DMS79 (cell line): ENCODE measurements around the gene AP1B1.

ENCODE experiments used
- DNase-seq: peaks from one replicate; lab custom pipeline; 2025; lab: John Stamatoyannopoulos, UW

The AP1B1 gene

DNA sequence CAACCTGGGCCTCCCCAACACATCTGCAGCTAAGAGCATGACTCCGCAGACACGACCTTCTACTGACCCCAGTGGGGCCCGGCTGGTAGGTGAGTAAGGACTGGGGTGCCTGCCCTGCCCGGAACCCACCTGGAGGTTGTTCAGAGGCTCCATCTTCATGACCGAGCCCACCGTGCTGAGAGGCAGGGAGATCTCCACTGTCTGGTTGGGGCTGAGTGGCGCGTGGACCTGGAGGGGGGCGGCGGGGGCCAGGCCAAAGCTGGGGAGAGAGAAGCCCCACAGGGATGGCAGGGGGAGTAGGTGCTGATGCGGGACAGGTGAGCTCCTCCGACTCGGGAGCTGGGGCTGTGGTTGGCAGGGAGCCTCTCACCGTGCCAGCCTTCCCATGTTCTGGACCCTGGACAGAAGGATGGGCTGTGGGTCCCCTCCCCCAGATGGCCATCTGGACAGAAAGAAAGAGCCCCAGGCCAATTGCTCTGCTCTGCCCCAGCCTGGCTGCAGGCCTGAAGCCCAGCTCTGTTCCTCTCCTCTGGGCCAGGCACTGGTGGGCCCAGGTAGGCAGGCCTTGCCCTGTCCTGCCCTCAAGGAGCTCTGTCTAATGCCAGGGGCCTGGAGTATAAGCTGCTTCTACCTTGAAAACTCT, 56.6 kb downstream of the AP1B1 start:
- DNase-seq = no peak

- DNase-seq = no peak
These were observed 57.2 kb downstream of the AP1B1 start for GRCh38 chr22:29331213-29331612.

- no peak for DNase-seq
These were observed 57.6 kb downstream of the AP1B1 start for GRCh38 chr22:29330753-29331152.

- no peak for DNase-seq
These were observed 58.1 kb downstream of the AP1B1 start for GRCh38 chr22:29330291-29330690.

DNA sequence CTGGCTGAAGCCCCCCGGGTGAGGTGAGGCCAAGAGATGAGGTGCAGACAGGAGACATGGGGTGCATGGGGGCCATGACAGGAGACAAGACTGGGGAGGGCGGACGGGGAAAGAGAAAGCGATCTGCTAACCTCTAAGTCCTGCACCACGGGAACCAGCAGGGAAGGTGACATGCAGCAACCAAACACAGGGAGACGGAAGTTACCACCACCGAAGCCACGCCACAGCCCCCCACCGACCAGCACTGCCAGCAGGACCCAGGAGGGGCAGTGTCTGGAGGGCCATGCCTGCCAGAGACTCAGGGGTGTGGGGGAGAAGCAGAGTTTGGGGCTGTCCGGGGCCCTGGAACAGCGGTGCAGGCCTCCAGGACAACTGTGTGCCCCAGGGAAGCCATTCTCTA, 58.8 kb downstream of the AP1B1 start:
- no peak for DNase-seq

DNA sequence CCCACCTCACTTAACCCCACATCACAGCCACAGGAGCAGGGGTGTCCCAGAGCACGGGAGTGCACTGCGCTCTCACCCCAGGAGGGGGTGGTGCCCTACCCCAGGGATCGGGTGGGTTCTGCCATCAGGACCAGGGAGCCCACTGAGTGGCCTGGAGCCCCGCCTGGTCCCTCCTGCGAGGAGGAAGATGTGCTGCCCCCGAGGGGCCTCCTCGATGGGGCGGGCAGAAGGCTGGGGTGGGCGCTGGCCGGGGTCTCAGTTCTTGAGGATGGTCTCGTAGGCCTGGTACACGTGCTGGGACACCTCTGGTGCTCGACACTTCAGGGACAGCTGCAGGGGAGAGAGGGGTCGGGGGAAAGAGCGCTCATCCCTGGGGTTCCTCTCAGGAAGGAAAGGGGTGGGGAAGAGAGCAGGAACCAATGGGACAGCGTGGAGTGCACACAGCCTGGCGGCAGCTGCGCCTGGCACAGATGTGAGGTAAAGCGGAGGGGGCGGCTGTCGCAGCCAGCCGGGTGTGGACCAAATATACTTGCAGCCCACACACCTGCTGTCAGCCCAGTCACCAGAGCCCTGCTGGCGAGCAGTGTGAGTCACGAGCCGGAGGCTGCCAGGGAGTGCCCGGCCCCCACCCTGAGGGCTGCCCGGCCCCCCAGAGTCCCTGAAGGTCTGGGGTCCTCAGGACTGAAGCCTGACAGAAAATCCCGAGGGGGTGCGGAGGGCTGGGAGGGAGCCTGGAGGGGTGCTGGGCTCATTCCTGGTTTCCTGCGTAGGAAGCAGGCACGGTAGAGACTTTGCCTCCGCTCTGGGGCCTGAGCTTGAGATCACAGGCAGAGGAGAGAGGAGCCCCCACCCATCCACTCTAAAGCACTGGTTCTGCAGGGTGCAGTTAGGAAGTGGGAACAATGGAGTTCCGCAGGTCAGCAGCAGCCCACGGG, 59.5 kb downstream of the AP1B1 start:
- DNase-seq = no peak

DNA sequence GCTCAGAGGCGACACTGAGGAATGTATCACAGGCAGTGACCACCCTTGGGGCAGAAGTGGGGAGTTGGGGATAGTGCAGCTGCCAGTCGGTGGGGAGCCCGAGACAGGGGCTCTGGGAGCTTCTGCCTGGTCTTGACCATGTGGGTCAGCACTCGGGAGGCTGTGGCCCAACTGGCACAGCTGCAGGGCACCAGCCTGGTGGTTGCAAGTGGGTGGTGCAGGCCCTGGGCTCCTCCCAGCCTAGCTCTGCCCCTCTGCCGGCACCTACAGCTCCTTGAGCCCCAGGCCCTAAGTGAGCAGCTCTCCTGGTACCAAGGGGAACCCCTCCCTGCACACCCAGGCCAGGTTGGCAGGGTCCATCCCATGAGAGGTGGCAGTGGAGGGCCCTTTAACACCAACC, 60.3 kb downstream of the AP1B1 start:
- DNase-seq = no peak

GRCh38 chr22:29327089-29327764, 61.1 kb downstream of the AP1B1 start:
- DNase-seq = no peak

- DNase-seq = no peak
These were observed 61.9 kb downstream of the AP1B1 start for GRCh38 chr22:29326481-29326880.

GRCh38 chr22:29325785-29326315, 62.5 kb downstream of the AP1B1 start:
- no peak for DNase-seq

DNA sequence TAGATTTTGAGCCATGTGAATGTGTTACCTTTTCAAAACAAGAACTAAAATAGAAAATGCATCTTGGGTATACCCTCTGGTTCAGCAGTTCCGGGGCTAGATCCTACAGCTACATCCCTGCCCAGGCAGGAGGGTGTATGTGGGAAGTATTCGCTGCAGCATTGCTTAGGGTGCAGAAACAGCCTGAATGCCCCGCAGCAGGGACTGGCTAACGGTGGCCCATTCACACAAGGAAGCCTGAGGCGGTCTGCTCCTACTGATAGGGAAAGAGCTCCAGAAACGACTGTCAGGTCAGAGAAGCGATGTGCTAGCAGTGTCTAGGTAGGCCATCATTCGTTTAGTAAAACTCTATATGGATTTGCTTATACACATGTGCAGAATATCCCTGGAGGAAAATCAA, 63.0 kb downstream of the AP1B1 start:
- no peak for DNase-seq

DNA sequence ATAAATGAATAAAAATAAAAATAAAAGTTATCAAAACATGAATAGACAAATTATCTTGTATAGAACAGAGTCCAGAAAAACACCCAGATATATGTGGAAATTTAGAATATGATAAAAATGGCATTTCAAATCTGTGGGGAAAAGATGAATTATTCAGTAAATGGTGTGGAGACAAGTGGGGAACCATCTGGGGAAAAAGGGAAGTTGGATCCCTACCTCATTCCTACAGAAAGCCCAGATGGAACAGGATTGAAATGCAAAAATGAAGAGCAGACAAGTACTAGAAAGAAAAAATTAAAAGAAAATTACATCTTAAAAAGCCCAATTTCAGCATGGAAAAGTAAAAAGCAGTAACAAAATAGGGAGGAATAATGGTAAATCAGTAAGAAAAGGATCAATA, 64.7 kb downstream of the AP1B1 start:
- DNase-seq = no peak

GRCh38 chr22:29320546-29320945, 67.8 kb downstream of the AP1B1 start:
- DNase-seq = no peak

DNA sequence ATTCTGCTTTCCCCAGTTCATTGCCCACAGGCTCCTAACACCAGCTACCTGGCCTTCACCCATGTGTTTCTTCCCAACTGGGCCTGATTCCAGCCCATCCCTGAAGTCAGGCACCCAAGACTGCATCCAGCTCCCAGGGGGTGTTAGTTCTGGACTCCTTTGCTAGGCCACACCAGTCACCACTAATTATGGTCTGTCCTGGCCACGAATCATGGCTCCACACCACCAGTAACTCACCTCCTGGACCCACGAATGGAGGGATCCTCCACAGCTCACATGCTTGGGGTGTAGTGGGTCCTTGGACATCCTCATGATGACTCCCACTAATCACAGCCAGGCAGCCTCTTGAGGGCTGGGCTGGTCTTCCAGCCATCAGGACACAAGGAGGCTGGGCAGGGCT, 69.3 kb downstream of the AP1B1 start:
- no peak for DNase-seq

GRCh38 chr22:29317827-29318454, 70.4 kb downstream of the AP1B1 start:
- DNase-seq = no peak

DNA sequence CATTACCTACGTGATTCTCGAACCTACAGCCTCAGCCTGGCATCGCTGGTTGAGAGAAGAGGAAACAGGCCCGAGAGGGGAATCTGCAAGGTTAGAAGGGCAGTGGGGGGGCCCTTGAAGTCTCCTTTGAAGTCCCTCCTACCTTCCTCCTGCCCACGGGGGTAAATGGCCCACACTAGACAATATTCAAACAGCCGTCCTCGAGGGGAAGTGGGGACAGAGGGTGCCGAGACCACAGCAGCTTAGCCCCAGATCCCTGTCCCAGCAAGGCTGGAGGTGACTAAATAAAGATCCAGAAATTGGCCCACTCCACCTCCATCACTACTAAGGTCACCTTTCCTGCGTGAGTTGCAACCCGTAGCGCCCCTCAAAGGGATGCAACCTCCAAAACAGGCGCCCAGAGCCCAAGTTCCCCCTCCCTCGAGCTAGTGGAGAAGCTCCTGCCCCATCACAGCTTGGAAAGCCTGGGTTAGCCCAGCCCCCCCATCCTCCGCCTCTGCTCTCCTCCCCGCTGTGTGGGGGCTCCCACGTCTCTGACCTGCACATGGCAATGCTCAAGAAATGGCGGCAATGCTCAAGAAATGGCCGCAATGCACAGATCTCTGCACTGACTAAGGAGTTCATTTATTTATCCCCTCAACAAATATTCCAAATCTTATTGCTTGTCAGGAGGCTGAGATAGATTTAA, 72.1 kb downstream of the AP1B1 start:
- DNase-seq = no peak

- DNase-seq = no peak
These were observed 72.9 kb downstream of the AP1B1 start, which contains the start of gene RASL10A for GRCh38 chr22:29315286-29316140. TSS of gene RASL10A (minus strand) at chr22:29315697. CDS start at chr22:29315246, 451 bp downstream.

DNA sequence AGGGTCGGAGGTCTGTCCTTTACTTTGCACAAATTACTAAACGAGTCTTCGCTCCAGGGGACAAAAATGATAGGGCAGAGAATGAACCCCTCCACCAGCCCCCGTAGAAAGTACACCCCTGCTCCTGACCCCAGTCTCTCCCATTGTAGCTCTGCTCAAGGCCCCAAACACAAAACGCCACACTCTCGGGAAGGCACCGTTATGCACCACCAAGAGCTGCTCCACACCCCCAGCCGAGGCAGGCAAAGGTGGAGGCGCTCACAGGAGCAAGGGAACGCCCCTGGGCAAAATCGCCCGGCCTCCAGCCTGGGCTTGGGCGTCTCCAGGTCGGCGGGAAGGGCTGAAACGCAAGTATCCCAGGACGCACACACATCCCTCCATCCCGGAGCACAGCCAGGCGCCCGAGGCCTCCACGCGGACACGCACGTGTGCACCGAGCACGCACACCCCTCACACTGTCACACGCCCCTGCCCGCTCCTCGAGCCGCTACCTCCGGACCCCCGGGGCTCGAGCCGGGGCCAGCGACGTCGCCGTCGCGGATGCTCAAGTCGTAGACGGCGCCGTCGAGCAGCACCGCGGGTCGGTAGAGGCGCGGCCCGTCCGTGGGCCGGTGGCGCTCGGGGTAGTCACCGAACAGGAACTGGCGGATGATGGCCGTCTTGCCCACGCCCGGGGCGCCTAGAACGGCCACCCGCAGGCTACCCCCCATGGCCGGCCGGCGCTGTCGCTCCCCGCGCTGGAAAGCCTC, 73.7 kb downstream of the AP1B1 start:
- DNase-seq = no peak

DNA sequence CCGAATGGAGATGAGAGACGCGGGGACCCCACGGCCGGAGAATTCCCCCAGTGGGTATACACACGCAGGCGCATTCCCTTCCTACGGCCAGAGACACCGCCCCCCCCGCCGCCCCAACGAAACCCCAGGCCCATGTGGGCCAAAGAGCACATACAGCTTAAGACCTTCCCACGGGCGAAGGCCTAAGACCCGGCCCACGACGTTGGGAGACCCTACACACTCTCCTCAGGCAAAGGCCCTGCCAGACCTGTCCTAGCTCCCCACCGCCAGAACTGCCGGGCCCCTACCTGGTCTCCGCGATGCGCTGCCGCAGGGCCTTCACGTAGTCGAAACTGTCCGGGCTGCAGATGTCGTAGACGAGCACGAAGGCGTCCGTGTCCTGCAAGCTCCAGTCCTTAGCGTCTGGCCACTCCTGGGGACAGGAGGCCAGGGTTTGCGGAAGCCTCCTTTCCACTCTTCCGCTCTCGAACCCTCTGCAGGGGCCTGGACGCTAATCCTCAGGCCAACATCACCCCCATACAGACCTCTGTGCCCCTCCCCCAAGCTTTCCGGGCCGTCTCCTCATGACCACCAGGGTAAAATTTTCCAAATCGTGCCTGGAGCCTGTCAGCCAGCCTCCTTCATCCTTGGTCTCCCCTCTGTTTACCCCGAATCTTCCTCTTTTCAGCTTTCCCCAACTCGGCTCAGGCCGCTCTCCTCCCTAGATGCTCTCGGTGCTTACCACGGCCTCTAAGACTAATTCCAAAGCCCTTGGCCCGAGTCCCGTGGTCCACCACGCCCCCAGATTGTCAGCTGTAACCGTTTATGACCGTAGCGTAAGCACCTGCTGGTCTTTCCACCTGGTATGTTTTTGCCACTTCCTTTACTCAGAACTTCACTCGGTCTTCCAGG, 74.5 kb downstream of the AP1B1 start:
- no peak for DNase-seq
